HG03097 (cell line): ENCODE data around the gene C6orf52.

Source experiments
- ATAC-seq: cut with Tn5 transposase; IDR thresholded peaks from one replicate; pipeline ENCODE4 v1.9.1; 2021; ENCODE audit not compliant: unreplicated experiment, low FRiP score

Gene C6orf52

DNA sequence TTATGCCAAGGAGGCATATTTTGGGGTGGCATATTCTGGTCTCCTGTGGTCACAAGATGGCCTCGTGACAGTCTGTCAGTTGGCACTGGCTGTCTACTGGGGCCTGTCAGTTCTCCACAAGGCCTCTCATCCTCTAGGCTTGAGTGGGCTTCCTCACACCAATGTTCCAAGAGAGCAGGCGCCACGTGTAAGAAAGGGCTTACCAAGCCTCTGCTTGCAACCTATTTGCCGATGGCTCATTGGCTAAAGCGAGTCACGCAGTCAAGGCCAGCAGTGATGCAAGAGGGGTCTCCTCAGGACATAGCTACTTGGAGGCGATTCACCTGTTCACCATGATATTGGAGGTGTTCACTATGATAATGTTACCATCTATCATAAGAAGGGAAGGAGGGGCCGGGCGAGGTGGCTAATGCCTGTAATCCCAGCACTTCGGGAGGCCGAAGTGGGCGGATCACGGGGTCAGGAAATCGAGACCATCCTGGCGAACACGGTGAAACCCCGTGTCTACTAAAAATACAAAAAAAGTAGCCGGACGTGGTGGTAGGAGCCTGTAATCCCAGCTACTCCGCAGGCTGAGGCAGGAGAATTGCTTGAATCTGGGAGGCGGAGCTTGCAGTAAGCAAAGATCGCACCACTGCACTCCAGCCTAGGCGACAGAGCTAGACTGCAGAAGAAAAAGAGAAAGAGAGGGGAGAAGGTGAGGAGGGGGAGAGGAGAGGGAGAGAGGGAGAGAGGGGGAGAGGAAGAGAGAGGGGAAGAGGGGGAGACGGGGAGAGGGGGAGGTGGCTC is 35.3 kb downstream of the C6orf52 start:
- ATAC-seq, result no peak

DNA sequence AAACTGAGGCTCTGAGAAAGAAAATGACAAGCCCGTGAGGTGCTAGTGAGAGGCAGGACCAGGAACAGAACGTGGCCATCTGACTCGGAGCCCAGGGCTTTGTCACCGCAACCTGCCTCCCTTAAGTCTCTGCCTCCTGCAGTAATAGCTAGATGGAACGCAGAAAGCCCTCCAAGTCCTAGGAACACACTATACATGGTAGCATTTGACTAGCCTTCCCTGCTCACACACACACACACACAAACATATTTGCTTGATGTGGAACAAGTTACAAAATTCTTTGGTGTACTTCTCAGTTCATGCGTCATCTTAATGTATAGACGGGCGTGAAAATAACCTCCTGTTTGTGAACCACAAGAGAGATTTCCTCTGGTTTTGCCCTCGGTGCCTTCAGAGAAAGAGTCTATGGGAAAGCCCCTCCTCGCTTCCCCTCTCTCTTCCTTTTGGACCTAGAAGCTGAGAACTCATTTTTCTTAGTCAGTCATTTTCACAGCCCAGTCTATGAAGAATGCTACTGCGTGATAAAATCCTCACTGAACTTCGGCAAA is 38.8 kb downstream of the C6orf52 start:
- ATAC-seq, result no peak

DNA sequence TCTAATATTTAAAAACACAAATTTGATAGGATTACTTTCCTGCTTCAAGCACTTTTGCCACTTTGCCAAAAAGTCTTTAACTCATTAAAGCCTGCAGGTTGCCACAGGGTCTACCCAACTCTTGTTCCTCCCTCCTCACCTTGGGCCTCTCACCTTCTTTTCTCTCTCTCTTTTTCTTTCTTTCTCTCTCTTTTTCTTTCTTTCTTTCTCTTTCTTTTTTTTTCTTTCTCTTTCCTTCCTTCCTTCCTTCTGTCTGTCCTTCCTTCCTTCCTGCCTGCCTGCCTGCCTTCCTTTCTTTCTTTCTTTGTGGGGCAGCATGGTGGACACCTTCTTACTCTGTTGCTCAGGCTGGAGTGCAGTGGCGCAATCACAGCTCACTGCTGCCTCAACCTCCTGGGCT is 50.2 kb downstream of the C6orf52 start:
- ATAC-seq, result no peak

DNA sequence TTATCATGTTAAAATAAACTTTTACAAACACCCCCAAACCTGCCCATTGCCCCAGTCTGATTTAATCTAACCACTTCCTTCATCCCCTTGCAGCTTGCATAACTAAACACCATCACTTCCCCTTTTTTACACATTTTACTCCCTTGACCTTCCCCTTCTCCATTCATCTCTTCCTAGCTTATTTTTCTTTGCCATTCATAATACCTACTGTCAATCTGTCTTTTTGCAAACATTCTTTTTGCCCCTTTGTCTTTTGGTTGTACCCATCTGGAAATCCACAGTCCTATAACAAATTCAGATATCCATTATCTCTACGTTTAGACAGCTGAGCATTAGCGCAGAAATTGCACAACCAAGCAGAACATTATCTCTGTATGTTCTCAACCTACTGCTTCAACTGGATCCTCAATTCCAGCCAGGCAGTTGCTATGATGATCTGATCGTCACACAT is 51.2 kb downstream of the C6orf52 start:
- ATAC-seq, result peak; percentile 72

DNA sequence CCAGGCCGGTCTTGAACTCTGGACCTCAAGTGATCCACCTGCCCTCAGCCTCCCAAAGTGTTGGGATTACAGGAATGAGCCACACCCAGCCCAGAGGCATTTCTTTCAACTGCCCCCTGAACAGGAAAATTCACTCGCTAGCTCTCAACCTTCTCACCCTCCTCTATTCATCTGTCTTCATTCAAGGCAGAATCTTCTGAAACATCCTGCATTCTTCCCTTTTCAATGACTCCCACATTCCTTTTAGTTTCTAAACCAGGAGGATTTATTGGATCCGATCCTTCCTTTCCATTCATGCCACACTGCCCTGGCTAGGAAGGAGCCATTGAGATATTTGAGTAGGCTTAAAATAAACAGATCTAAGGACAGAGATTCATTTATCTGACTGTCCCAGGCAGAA is 52.9 kb downstream of the C6orf52 start:
- no peak for ATAC-seq

DNA sequence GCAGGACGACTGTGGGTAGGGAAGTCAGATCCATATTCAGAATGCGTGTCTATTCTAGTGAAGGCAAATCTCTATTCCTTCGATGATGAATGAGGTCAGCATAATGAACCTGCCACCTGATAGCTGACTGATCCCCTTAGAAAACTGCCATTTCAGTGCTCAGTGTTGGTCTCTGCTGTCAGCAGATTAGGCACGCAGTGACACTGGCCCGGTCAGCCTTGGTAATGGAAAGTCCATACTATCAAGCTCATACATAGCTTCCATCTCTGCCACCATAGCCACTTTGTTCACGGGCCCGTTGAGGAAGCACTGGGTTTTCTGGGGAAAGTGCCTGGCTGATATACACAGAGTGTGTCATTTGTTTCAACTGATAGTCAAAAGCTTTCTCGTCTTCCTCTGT is 54.0 kb downstream of the C6orf52 start:
- no peak for ATAC-seq

DNA sequence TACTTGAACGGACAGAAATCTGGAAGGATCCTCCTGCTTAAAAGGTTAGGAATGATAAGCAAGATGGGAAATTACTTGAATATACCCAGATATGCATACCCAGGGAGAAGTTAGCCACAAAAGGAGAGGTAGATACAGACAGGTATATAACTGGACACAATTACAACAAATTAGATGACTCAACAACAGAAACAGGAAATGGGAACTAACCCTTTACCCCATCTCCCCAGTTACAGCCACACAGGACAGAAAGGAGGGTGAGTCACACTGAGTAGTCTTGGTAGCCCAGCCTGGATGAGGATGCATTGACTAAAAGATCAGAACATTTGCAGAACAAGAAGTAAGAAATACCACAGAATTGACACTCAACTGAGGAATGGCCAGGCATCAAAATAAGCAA is 61.2 kb downstream of the C6orf52 start:
- peak; percentile 84 for ATAC-seq

DNA sequence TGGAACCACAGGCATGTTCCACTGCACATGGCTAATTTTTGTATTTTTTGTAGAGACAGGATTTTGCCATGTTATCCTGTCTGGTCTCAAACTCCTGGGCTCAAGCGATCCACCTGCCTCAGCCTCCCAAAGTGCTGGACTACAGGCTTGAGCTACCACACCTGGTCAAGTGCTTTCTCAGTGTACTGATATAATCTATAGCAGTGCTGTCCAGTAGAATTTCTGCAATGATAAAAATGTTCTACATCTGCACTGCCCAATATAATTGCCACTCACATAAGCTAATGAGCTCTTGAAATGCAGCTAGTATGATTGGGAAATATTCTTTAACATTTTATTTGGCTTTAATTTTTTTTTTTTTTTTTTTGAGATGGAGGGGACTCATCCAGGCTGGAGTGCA is 64.2 kb downstream of the C6orf52 start:
- ATAC-seq, result no peak

DNA sequence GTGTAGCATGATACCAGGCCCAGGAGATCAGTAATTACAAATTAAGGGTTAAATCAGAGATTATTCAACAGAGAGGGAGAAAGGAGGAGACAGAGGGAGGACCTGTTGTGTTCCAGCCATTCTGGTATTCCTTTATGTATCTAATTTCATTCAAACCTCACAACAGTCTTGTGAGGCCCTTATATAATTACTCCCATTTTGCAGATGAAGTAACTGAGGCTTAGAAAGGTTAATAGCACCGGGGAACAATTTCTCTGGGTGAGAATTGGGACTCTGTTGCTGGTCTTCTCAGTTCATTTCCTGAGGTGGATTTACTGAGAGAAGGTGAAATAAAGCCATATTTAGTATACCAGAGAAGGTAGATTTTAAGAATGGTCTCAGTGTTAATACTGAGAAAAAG is 66.6 kb downstream of the C6orf52 start:
- no peak for ATAC-seq

DNA sequence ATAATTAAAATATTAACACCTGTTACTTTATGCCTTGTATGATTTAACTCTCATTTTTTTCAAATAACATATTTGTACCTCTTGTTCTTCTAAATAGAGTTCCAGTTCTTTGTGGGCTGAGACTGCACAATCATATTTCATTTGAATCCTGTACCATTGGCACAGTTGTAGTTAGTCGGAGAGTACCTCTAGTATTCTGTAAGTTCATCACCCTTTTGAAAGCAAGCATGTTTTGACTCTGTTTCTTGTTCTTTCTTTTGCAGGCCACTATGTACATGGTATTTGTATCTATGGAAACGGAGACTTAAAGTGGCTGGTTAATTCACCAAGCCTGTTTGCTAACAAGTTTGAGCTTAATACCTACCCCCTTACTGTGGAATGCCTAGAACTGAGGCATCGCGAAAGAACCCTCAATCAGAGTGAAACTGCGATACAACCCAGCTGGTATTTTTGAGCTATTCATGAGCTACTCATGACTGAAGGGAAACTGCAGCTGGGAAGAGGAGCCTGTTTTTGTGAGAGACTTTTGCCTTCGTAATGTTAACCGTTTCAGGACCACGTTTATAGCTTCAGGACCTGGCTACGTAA is 68.2 kb downstream of the C6orf52 start:
- no peak for ATAC-seq

DNA sequence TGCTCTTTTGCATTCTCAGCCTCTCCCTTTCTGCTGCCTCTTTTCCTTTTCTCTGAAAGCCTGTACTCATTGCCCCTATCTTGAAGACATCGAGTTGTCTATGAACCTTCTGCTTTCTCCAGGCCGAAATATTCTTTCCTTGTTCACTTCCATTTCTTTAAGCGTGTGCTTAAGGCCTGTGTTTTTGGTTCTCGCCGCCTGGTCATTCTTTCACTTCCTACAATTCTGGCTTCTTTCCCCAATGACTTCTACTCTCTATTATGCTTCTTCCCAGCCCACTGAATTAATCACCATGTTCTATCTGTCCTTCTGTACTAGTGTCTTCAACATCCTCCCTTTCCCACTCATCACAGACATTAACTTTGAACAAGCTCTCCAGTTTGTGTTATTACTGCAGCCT is 69.6 kb downstream of the C6orf52 start:
- no peak for ATAC-seq

DNA sequence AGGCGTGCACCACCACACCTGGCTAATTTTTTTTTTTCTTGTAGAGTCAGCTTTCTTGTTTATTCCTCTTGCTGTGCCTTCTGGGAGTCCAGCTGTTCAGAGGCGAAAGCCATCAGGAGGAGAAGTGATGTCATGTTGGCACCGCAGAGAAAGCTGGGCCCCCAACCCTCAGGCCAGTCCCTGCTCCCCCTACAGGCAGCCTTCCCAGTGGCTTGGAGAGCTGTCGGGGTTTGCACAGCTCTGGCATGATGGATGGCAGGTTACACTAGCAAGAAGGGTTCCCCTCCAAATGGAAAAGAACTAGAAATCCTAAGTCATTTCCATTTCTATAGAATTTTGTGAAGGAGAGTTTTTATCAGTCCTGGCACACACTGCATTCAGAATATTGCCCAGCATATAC is 72.6 kb downstream of the C6orf52 start:
- no peak for ATAC-seq
